DMS53 treated with DMSO at 0.1 percent for 48 hours (cell line): ENCODE results near the gene NLRC5.
"Not testable (repeated sequence)": the region's sequence is repeated elsewhere in the genome, so short reads cannot be mapped to it uniquely, and the experiment has no call there.

Experiments used
- DNase-seq: peaks from one replicate; lab custom pipeline; 2025; ENCODE audit not compliant: unreplicated experiment; lab: John Stamatoyannopoulos, UW

The NLRC5 gene

GRCh38 chr16:56980792-56981724, 8.3 kb upstream of the NLRC5 start:
- no peak for DNase-seq

- DNase-seq, result no peak
Observed at GRCh38 chr16:56981729-56982271, 7.6 kb upstream of the NLRC5 start.

GRCh38 chr16:56982695-56983094, 6.7 kb upstream of the NLRC5 start:
- no peak for DNase-seq

- peak; percentile 70 for DNase-seq
Observed at GRCh38 chr16:56983211-56983751, 6.1 kb upstream of the NLRC5 start.

- DNase-seq, result peak; percentile 94
Observed at GRCh38 chr16:56984639-56985038, 4.7 kb upstream of the NLRC5 start.

- DNase-seq, result peak; percentile 42
Observed at GRCh38 chr16:56985288-56985961, 3.9 kb upstream of the NLRC5 start.

- DNase-seq, result no peak
Observed at GRCh38 chr16:56985962-56986360, 3.4 kb upstream of the NLRC5 start.

- peak; percentile 26 for DNase-seq
Observed at GRCh38 chr16:56986361-56986760, 3.0 kb upstream of the NLRC5 start.

- DNase-seq, result not testable (repeated sequence)
Observed at GRCh38 chr16:56986908-56987307, 2.4 kb upstream of the NLRC5 start.

- DNase-seq, result no peak
Observed at GRCh38 chr16:56987692-56988091, 1.7 kb upstream of the NLRC5 start.

GRCh38 chr16:56988161-56988947, 1.0 kb upstream of the NLRC5 start:
- no peak for DNase-seq

GRCh38 chr16:56989988-56990387, 631 bp downstream of the NLRC5 start:
- no peak for DNase-seq

- DNase-seq, result no peak
Observed at GRCh38 chr16:56990407-56991286, 1.3 kb downstream of the NLRC5 start.

GRCh38 chr16:56992431-56992830, 3.1 kb downstream of the NLRC5 start:
- not testable (repeated sequence) for DNase-seq

- DNase-seq, result no peak
Observed at GRCh38 chr16:56993204-56993603, 3.8 kb downstream of the NLRC5 start.

- no peak for DNase-seq
Observed at GRCh38 chr16:56994311-56994710, 5.0 kb downstream of the NLRC5 start.

- no peak for DNase-seq
Observed at GRCh38 chr16:56995136-56995805, 5.9 kb downstream of the NLRC5 start.

- DNase-seq, result no peak
Observed at GRCh38 chr16:56997264-56997663, 7.9 kb downstream of the NLRC5 start.

GRCh38 chr16:56997931-56998330, 8.6 kb downstream of the NLRC5 start:
- DNase-seq, result no peak
